B cell (primary cell): Measurements from ENCODE around the gene PNCK.

Experiments used
- CTCF ChIP-seq: fragments of 200-600 bp; IDR thresholded peaks from one replicate; pipeline ENCODE4 v1.8.0; 2022; ENCODE audit warnings: antibody characterized with exemption, mild to moderate bottlenecking
- EZH2 ChIP-seq: IDR thresholded peaks from 2 replicates; pipeline ENCODE4 v1.6.1; 2012; ENCODE audit warnings: borderline replicate concordance, low read depth, mild to moderate bottlenecking, moderate library complexity, low read length; ENCODE audit not compliant: insufficient read depth, poor library complexity, severe bottlenecking

- TF ChIP-seq CTCF (no peak), EZH2 (no peak)
Measured at GRCh38 chrX:153645921-153646488, 27.6 kb downstream of the PNCK start.
